Stimulated activated CD8-positive, alpha-beta memory T cell treated with anti-CD3 and anti-CD28 coated beads, Interleukin-12 subunit alpha, Interleukin-12 subunit beta, amount 100 ng/mL, for 24 hours (primary cell): Measurements from ENCODE around the gene PPP1R12C.

Source experiments
- DNase-seq: peaks from one replicate; pipeline ENCODE4 v3.0.0-alpha.2; 2020; ENCODE audit errors: extremely low read depth

The PPP1R12C gene

DNA sequence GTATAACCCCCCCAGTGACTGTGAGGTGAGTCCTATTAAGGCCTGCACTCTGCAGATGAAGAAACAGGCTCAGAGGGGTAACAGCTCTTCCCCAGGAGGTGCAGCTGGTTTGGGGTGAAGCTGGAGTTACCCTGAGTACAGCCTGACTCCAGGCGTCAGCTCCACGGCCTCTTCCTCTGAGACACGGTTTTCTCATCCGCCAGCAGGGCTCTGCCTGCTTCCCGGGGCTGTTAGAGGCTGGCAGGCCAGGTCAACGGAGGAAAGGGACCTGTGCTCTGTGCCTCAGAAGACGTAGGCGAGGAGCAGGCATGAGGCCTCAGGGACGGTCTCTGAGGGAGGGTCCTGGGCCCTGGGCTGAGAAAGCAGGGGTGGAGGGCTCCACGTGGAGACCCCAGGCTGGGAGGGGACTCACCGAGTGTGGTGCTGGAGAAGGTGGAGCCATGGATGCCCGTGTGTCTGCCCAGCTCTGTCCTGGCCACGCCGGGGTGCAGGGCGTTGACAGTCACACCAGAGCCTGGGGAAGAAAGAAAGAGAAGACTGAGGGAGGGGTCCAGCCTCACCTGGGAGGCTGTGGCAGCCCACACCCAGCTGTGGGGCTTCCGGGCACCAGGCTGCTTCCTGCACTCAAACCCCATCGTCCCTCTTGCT, 70.3 kb downstream of the PPP1R12C start:
- DNase-seq: no peak

DNA sequence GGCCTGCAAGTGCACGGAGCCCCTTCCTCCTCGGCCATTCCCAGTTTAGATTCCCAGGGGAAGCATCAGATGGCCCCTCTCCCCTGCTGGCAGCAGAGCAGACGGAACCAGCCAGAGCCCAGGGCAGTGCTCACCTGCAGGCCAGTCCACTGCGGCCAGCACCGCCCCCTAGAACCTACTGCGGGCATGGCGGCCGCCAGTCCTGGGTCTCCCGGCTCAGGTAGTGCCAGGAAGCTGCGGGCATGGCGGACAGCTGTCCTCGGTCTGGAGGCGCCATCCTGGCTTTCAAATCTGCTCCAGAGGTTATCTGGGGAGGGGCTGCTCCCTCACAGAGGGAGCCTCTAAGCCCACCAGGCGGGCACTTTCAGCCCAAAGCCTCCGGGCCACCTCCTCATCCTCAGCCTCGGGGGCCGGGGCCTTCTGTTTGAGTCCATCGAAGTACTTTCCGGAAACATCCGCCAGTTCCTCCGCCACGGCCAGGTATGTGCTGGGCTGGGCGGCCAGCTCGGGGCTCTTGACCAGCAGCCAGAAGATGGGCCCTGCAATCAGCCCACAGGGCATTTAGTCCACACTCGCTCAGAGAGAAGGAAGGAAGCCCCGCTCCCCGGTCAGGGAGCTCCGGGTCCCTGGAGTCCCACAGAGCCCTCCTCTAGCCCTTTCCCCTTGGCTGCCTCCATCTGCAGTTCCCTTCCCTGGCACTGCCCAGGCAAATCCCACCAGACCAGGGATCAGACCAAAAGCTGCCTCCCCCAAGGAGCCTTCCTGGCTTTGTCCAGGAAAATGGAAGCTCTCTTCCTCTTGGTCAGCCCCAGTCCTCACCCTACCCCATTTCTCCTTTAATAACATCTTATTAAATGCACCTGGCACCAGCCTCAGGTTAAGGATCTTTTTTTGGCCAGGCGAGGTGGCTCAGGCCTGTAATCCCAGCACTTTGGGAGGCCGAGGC, 72.4 kb downstream of the PPP1R12C start:
- no peak for DNase-seq

DNA sequence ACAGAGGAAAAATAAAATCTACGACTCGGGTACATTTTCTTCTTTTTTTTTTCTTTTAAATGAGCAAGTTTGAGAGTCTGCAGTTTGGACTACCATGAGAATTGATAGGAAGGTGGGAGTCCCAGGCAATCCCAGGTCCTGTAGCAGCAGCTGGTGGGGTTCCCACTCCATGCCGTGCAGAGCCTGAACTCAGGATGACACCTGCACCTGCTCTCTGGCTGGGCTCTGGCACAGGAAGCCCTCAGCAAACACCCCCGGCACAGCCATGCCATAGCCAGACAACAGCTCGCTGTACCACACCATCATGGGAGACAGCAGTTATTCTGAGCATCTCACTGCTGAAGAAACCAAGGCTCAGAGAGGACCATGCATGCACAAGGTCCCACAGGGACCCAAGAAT, 73.2 kb downstream of the PPP1R12C start:
- no peak for DNase-seq

DNA sequence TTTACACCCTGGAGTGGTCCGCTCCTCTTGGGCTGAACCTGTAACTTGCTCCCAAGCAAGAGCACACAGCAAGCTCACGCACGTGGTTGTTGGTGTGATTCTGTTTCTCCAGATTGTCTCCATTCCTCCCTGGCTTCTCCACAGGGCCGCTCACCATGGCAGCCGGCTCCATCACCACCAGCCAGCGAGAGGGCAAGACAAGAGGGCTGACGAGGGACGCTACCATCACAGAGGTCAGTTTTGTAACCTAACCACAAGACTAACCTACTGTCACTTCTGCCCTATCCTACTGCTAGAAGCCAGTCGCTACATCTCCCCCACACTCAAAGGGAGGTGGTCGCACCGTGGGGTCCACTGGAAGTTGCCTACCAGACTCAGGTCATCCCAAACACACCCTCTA, 74.7 kb downstream of the PPP1R12C start:
- DNase-seq: no peak

DNA sequence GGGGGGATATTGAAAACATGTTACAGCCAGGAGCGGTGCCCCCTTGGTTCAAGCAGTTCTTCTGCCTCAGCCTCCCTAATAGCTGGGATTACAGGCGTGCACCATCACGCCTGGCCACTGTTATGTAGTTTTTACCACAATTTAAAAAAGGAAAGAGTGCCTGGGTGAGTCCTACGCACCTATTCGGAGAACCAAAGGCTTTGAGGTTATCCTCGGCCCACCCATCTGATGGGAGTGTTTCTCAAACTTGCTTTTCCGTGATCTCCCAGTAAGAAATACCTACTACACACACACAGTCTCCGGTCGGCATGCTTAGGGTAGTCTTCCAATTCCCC, 75.1 kb downstream of the PPP1R12C start:
- DNase-seq: no peak

DNA sequence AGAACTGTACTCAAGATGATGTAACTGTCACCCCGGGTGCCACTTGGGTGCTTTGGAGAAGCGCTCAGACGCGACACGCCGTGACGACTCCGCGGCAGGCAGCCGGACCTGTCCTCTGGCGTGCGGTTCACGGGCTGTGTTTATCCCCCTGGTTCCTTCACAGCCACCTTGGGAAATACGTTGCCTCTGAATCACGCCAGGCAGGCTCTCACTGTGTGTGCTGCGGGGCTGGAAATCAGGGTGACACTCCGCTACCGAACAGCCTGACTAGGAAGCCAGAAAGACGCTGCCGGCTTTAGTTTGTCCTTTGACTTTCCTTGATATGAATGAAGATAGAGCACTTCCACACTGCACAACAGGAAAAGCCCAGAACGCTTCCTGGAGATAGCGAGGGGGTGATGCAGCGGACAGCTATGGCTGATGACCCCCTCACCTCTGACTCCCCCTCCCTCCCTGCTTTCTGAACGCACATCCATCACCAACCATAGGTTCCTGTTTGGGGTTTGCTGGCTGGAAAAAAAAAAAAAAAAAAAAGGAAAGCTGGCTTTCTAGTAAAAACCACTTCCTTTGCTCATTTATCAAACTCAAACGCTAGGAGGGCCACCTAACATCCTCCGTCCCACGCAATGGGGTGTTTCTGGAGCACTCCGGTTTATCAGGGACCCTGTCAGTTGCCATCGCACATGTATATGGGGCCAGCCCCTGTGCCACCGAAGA, 75.7 kb downstream of the PPP1R12C start:
- DNase-seq: no peak

DNA sequence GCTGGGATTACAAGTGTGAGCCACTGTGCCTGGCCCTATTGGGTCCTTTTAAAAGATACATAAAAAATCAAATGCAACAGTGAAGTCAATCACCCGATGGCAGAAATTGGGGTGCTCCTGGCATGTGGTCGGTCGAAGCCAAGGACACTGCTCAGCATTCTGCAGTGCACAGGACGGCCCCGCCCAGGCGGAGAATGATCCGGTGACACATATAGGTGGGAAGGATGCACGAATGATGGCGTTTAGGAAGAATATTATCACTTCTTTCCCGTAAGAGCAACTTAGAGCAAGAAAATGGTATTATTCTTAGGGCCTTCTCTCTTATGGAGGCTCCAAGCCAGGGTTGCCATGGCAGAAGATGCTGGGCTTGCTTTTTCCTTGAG, 76.2 kb downstream of the PPP1R12C start:
- DNase-seq: no peak
